ENCODE data around the gene MICOS13. TPM values are rescaled to one million over a fixed set of nuclear protein-coding genes. Genes with fewer than 3 reads are reported as not detected.

MICOS13 gene
- total and polyA plus RNA-seq, 10 of the 15 experiments (the other 5 are each of a cell fraction or from before 2014, with no cell fraction given), result 9.4 to 211 (median 51.3) TPM

GRCh38 chr19:5646703-5647102, 33.6 kb downstream of the MICOS13 start (continued):
- TF ChIP-seq ZNF687 (IDR thresholded peaks at IDR 0.05), result no peak

- Histone ChIP-seq H3K27ac (ENCODE audit: control insufficient read depth, insufficient read depth) (no peak overlapping the region), H3K4me1 (ENCODE audit: control insufficient read depth, insufficient read depth, low read length) (no peaks in the 10 kb centered on the region), H3K9ac (ENCODE audit: control insufficient read depth, insufficient read depth, low read length) (no peak overlapping the region), H3K27me3 (replicated peaks in 1 of 2; ENCODE audit: control insufficient read depth in 2 of 2, insufficient read depth in 2 of 2, low read length in 1 of 2) (no peaks in the 10 kb centered on the region), H3K9me3 (replicated peaks; ENCODE audit: control insufficient read depth, insufficient read depth, low read length) (no peaks in the 10 kb centered on the region), H3K79me2 (ENCODE audit: control insufficient read depth, insufficient read depth, low read length) (peaks cover 19% of the 10 kb centered on the region), H3K4me2 (ENCODE audit: control insufficient read depth, insufficient read depth) (no peak overlapping the region), H3K4me3 (no peak overlapping the region), H2AFZ (ENCODE audit: control insufficient read depth, low read depth, low read length) (no peak overlapping the region), H4K20me1 (ENCODE audit: control insufficient read depth, insufficient read depth) (peaks cover 13% of the 10 kb centered on the region), H3K36me3 (ENCODE audit: control insufficient read depth in 2 of 2, insufficient read depth in 2 of 2, low read length in 1 of 2) (peaks cover 43 to 67% of the 10 kb centered on the region in 2 experiments)
- in situ Hi-C loops (cut with MboI), result no loop called here
- intact Hi-C loops (cut with micrococcal nuclease; ENCODE audit: unreplicated experiment), result no loop called here
- POLR2A ChIA-PET, result no interaction called here
- 91% methylated on average over 5 of the region's 5 CpGs for WGBS (ENCODE audit: insufficient coverage, insufficient replicate concordance, low lambda C conversion rate, missing lambda C conversion rate)
- SMC1A ChIA-PET (ENCODE audit: uncharacterized antibody, unreplicated experiment), result no interaction called here
- no peak for DNase-seq (ENCODE audit: low read depth, low spot score)
- ATAC-seq, result no peak
- TF ChIP-seq EP300 (IDR thresholded peaks at IDR 0.05; ENCODE audit: borderline replicate concordance in 1 of 2, control insufficient read depth in 1 of 2, low read depth in 2 of 2, low read length in 2 of 2) (no peak), SUZ12 (IDR thresholded peaks at IDR 0.05; ENCODE audit: unreplicated experiment) (no peak), USF2 (IDR thresholded peaks at IDR 0.05; ENCODE audit: borderline replicate concordance, low read depth, low read length) (no peak), CTCF (IDR thresholded peaks at IDR 0.05 in 2 of 3, conservative IDR thresholded peaks at IDR 0.05 in 1 of 3; ENCODE audit: control insufficient read depth in 2 of 3, extremely low read depth in 1 of 3, insufficient read depth in 1 of 3, low read depth in 3 of 3, low read length in 3 of 3) (no peak), IRF3 (IDR thresholded peaks at IDR 0.05) (no peak), SMAD5 (IDR thresholded peaks at IDR 0.05; ENCODE audit: low read depth) (no peak), HDAC2 (IDR thresholded peaks at IDR 0.05) (no peak), BMI1 (IDR thresholded peaks at IDR 0.05; ENCODE audit: borderline replicate concordance) (no peak), ZBTB33 (IDR thresholded peaks at IDR 0.05) (no peak), GABPA (IDR thresholded peaks at IDR 0.05; ENCODE audit: low read depth) (no peak), KLF5 (IDR thresholded peaks at IDR 0.05; ENCODE audit: partially characterized antibody) (no peak), HDGF (IDR thresholded peaks at IDR 0.05) (no peak)
- no peak for FAIRE-seq
- CTCF ChIA-PET, result interaction anchor here (0.9 to 1.4 kb wide), 3 partner anchors 12 to 44 kb away, joined by 3 to 5 read pairs (median 3); partner anchors contain the start of gene RPL36
- RAD21 ChIA-PET (ENCODE audit: unreplicated experiment), result no interaction called here
- BruUV-seq (replicated peaks), result no TSS peak
Observed at GRCh38 chr19:5645409-5645808, 34.9 kb downstream of the MICOS13 start.

Measured in GM12878 (cell line).